ENCODE results near the gene ZBTB9. TPM values are rescaled to one million over a fixed set of nuclear protein-coding genes. Genes with fewer than 3 reads are reported as not detected.

ZBTB9 gene
- total RNA-seq, 2 experiments from 2014 or later = 5.5 to 5.7 TPM

GRCh38 chr6:33406126-33406525 lies 48.2 kb upstream of the ZBTB9 start:
- Mint-ChIP-seq H3K9me3 (no peaks in the 10 kb centered on the region), H3K27ac (peak overlapping the region; percentile 47), H3K4me1 (ENCODE audit: low read depth) (peaks cover 20% of the 10 kb centered on the region), H3K4me3 (no peak overlapping the region), H3K36me3 (ENCODE audit: low read depth) (peaks cover 6% of the 10 kb centered on the region), H3K27me3 (no peaks in the 10 kb centered on the region)
- no peak overlapping the region for H3K27ac ChIP-seq (ENCODE audit: low read depth in 1 of 2, low read length in 2 of 2)
- ChIA-PET POLR2A (interaction anchor here (0.6 to 0.7 kb wide), 2 partner anchors 13 to 434 kb away, joined by 3 to 4 read pairs; no protein-coding TSS in a partner anchor), CTCF (interaction anchor here (2.4 kb wide), 1 partner anchor 15 kb away, joined by 8 read pairs; no protein-coding TSS in a partner anchor)
- DNase-seq (peak in 1 of 14 experiments; percentile 20), ATAC-seq (ENCODE audit: poor library complexity) (no peak)
- peaks cover 28% of the 10 kb centered on the region for H3K4me1 ChIP-seq (ENCODE audit: insufficient read depth, low read length)
- intact Hi-C loops (cut with DNase I, micrococcal nuclease) = loop anchor here in 1 of 2 experiments (5.0 kb wide), 1 partner anchor 129 kb away; the partner anchor contains the start of gene B3GALT4
- no peaks in the 10 kb centered on the region for H3K36me3 ChIP-seq (ENCODE audit: insufficient read depth, low read length)
- no peak overlapping the region for H3K4me3 ChIP-seq (ENCODE audit: low read length)
- H3K9me3 ChIP-seq (ENCODE audit: control insufficient read depth in 1 of 2, insufficient read depth in 1 of 2, low read length in 2 of 2) = no peaks in the 10 kb centered on the region
- TF ChIP-seq, protein P1, sequence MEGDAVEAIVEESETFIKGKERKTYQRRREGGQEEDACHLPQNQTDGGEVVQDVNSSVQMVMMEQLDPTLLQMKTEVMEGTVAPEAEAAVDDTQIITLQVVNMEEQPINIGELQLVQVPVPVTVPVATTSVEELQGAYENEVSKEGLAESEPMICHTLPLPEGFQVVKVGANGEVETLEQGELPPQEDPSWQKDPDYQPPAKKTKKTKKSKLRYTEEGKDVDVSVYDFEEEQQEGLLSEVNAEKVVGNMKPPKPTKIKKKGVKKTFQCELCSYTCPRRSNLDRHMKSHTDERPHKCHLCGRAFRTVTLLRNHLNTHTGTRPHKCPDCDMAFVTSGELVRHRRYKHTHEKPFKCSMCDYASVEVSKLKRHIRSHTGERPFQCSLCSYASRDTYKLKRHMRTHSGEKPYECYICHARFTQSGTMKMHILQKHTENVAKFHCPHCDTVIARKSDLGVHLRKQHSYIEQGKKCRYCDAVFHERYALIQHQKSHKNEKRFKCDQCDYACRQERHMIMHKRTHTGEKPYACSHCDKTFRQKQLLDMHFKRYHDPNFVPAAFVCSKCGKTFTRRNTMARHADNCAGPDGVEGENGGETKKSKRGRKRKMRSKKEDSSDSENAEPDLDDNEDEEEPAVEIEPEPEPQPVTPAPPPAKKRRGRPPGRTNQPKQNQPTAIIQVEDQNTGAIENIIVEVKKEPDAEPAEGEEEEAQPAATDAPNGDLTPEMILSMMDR (IDR thresholded peaks at IDR 0.05) = no peak
- H3K27me3 ChIP-seq (ENCODE audit: control insufficient read depth in 1 of 2, insufficient read depth in 2 of 2, low read length in 2 of 2) = no peaks in the 10 kb centered on the region

GRCh38 chr6:33407132-33407718 lies 47.2 kb upstream of the ZBTB9 start:
- Histone ChIP-seq H3K27me3 (ENCODE audit: control insufficient read depth in 1 of 2, insufficient read depth in 2 of 2, low read length in 2 of 2) (no peaks in the 10 kb centered on the region), H3K4me1 (ENCODE audit: insufficient read depth, low read length) (peaks cover 39% of the 10 kb centered on the region), H3K36me3 (ENCODE audit: insufficient read depth, low read length) (peaks cover 2% of the 10 kb centered on the region), H3K4me3 (ENCODE audit: low read length) (no peak overlapping the region), H3K27ac (ENCODE audit: low read depth in 1 of 2, low read length in 2 of 2) (no peak overlapping the region), H3K9me3 (ENCODE audit: control insufficient read depth in 1 of 2, insufficient read depth in 1 of 2, low read length in 2 of 2) (no peaks in the 10 kb centered on the region)
- POLR2A ChIA-PET = interaction anchor here (0.6 kb wide), 1 partner anchor 9 kb away, joined by 3 read pairs; no protein-coding TSS in a partner anchor
- intact Hi-C loops (cut with DNase I, micrococcal nuclease) = loop anchor here in 1 of 2 experiments (5.0 kb wide), 1 partner anchor 130 kb away; the partner anchor contains the start of gene B3GALT4
- H3K4me1 Mint-ChIP-seq (ENCODE audit: low read depth) = peaks cover 27% of the 10 kb centered on the region
- no peaks in the 10 kb centered on the region for H3K27me3 Mint-ChIP-seq
- no peaks in the 10 kb centered on the region for H3K9me3 Mint-ChIP-seq
- peak in 2 of 14 experiments; percentile 48 to 56 for DNase-seq
- H3K36me3 Mint-ChIP-seq (ENCODE audit: low read depth) = peaks cover 15% of the 10 kb centered on the region
- H3K4me3 Mint-ChIP-seq = peak overlapping the region; percentile 63
- CTCF ChIA-PET = interaction anchor here (0.6 to 2.4 kb wide), 5 partner anchors 15 to 174 kb away, joined by 3 to 8 read pairs (median 3); partner anchors contain the start of gene KIFC1
- TF ChIP-seq, protein P1 (IDR thresholded peaks at IDR 0.05) = no peak
- ATAC-seq (ENCODE audit: poor library complexity) = no peak
- peak overlapping the region; percentile 63 for H3K27ac Mint-ChIP-seq

DNA sequence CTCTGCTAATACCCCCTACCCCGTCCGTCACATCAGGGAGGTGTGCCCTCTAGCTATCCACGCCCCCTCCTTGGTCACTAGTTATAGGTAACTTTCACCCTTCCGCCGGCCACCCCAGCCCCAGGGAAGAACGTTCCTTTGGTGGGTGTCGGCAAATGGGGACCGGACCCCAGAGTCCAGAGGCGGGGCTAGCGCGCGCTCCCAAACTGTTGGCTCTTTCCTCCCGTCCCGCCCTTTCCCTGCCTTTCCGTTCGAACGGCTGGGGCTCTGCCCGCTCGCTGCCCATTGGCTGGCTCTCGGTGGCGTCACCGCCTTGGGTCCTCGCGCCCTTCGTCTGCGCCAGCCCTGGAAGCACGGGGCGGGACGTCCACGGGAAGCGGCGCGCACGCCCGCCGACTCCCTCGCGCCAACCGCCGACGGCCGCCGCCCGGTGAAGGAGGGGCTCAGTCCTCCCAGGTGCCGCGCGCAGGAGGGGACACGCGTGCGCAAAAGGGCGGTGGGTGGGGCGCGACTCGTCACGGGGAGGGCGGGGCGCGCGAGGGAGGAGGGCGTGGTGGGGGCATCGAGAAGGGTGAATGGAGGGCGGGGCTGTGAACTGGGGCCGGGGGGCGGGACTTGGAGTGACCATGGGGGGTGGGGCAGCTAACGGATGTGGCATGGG lies 44.2 kb upstream of the ZBTB9 start:
- no peaks in the 10 kb centered on the region for H3K9me3 ChIP-seq (ENCODE audit: control insufficient read depth in 1 of 2, insufficient read depth in 1 of 2, low read length in 2 of 2)
- H3K4me3 Mint-ChIP-seq = peak overlapping the region; percentile 95
- intact Hi-C loops (cut with DNase I, micrococcal nuclease) = loop anchor here (1.0 to 5.0 kb wide), 6 partner anchors 8 to 208 kb away; partner anchors contain the start of genes CUTA (in 1 of the 2), HSD17B8 (in 1 of the 2), KIFC1 (in 1 of the 2) and RXRB (in 1 of the 2)
- H3K9me3 Mint-ChIP-seq = no peaks in the 10 kb centered on the region
- H3K4me1 ChIP-seq (ENCODE audit: insufficient read depth, low read length) = peaks cover 64% of the 10 kb centered on the region
- TF ChIP-seq, protein P1 (IDR thresholded peaks at IDR 0.05) = no peak
- H3K27me3 ChIP-seq (ENCODE audit: control insufficient read depth in 1 of 2, insufficient read depth in 2 of 2, low read length in 2 of 2) = no peaks in the 10 kb centered on the region
- peak overlapping the region; percentile 95 to 99 for H3K27ac ChIP-seq (ENCODE audit: low read depth in 1 of 2, low read length in 2 of 2)
- ChIA-PET POLR2A (interaction anchor here (0.5 to 2.8 kb wide), 17 partner anchors 9 to 438 kb away, joined by 3 to 19 read pairs (median 4); partner anchors contain the start of genes B3GALT4, BAK1, CUTA and RPS18), CTCF (interaction anchor here (1.0 to 2.7 kb wide), 4 partner anchors 16 to 65 kb away, joined by 3 to 10 read pairs (median 5); no protein-coding TSS in a partner anchor)
- H3K4me1 Mint-ChIP-seq (ENCODE audit: low read depth) = peaks cover 57% of the 10 kb centered on the region
- ATAC-seq (ENCODE audit: poor library complexity) = peak; percentile 71
- peak overlapping the region; percentile 81 for H3K4me3 ChIP-seq (ENCODE audit: low read length)
- H3K27ac Mint-ChIP-seq = peak overlapping the region; percentile 98
- H3K27me3 Mint-ChIP-seq = no peaks in the 10 kb centered on the region
- peaks cover 32% of the 10 kb centered on the region for H3K36me3 ChIP-seq (ENCODE audit: insufficient read depth, low read length)
- peak; percentile 92 to 99 (median 98) for DNase-seq
- H3K36me3 Mint-ChIP-seq (ENCODE audit: low read depth) = peaks cover 44% of the 10 kb centered on the region
